HUES48 (cell line): ENCODE results near the gene UTS2.

Experiments used
- H3K27ac ChIP-seq: one replicate; pipeline ENCODE4 v1.7.0; 2013; ENCODE audit warnings: low read depth, low read length, inconsistent platforms
- H3K27me3 ChIP-seq: 2 replicates; pipeline ENCODE4 v1.6.1; 2013; ENCODE audit warnings: mild to moderate bottlenecking, low read length; ENCODE audit not compliant: control insufficient read depth, insufficient read depth
- H3K36me3 ChIP-seq: 2 replicates; pipeline ENCODE4 v1.6.1; 2013; ENCODE audit warnings: low read length; ENCODE audit not compliant: control insufficient read depth, insufficient read depth
- H3K4me1 ChIP-seq: 2 replicates; pipeline ENCODE4 v1.6.1; 2013; ENCODE audit warnings: mild to moderate bottlenecking, low read length; ENCODE audit not compliant: control insufficient read depth, insufficient read depth
- H3K4me3 ChIP-seq: 2 replicates; pipeline ENCODE4 v1.5.1; 2013; ENCODE audit warnings: mild to moderate bottlenecking, low read depth, low read length
- H3K9ac ChIP-seq: 2 replicates; pipeline ENCODE4 v1.6.1; 2013; ENCODE audit warnings: mild to moderate bottlenecking, low read depth, low read length, moderate library complexity
- H3K9me3 ChIP-seq: 2 replicates; pipeline ENCODE4 v1.6.1; 2013; ENCODE audit warnings: low read length; ENCODE audit not compliant: control insufficient read depth, insufficient read depth

Gene UTS2

GRCh38 chr1:7839526-7839925 lies 13.3 kb downstream of the UTS2 start:
- H3K4me3 ChIP-seq: no peak overlapping the region
- no peaks in the 10 kb centered on the region for H3K27me3 ChIP-seq
- H3K9me3 ChIP-seq: peaks cover 11% of the 10 kb centered on the region; the same call in 1 of the 2 replicates
- H3K36me3 ChIP-seq: peaks cover 13% of the 10 kb centered on the region; the same call in 1 of the 2 replicates
- no peaks in the 10 kb centered on the region for H3K4me1 ChIP-seq
- no peak overlapping the region for H3K9ac ChIP-seq
- H3K27ac ChIP-seq: no peak overlapping the region

DNA sequence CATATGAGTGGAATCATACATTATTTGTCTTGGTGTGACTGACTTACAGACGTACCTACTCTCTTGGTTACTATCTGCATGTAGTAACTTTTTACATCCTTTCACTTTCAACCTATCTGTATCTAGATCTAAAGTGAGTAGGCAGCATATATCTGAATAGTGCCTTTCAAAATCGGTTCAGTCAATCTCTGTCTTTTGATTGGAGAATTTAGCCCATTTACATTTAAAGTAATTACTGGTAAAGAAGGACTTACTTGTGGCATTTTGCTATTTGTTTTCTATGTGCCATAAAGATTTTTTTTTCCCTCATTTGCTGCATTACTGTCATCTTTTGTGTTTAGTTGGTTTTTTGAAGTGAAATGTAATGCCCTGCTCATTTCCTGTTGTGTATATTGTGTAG lies 14.2 kb downstream of the UTS2 start:
- Histone ChIP-seq H3K9ac (no peak overlapping the region), H3K36me3 (peaks cover 13% of the 10 kb centered on the region; the same call in 1 of the 2 replicates), H3K4me1 (no peaks in the 10 kb centered on the region), H3K27ac (no peak overlapping the region), H3K9me3 (peaks cover 11% of the 10 kb centered on the region; the same call in 1 of the 2 replicates), H3K27me3 (no peaks in the 10 kb centered on the region), H3K4me3 (no peak overlapping the region)

- Histone ChIP-seq H3K9me3 (no peaks in the 10 kb centered on the region), H3K4me3 (no peak overlapping the region), H3K4me1 (no peaks in the 10 kb centered on the region), H3K27me3 (no peaks in the 10 kb centered on the region), H3K27ac (no peak overlapping the region), H3K9ac (no peak overlapping the region), H3K36me3 (peaks cover 25% of the 10 kb centered on the region)
These were observed 19.8 kb downstream of the UTS2 start for GRCh38 chr1:7833035-7833434.

GRCh38 chr1:7831458-7831857 lies 21.4 kb downstream of the UTS2 start:
- no peaks in the 10 kb centered on the region for H3K27me3 ChIP-seq

DNA sequence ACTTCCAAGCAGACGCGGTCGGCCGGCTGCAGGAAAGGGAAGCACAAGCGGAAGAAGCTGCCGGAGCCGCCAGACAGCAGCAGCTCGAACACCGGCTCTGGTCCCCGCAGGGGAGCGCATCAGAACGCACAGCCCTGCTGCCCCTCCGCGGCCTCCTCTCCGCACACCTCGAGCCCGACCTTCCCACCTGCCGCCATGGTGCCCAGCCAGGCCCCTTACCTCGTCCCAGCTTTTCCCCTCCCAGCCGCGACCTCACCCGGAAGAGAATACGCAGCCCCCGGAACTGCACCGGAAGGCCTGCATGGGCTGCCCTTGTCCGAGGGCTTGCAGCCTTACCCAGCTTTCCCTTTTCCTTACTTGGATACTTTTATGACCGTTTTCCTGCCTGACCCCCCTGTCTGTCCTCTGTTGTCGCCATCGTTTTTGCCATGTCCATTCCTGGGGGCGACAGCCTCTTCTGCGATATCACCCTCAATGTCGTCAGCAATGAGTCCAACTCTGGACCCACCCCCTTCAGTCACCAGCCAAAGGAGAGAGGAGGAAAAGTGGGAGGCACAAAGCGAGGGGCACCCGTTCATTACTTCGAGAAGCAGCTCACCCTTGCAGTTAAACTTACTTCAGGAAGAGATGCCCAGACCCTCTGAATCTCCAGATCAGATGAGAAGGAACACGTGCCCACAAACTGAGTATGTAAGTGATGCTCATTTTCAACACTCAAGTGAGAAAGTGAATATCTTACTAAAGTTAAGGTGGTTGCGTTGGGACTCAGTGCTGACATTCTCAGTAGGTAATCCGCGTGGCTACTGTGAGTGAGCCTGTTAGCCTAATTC lies 25.5 kb downstream of the UTS2 start:
- Histone ChIP-seq H3K27me3 (no peaks in the 10 kb centered on the region), H3K4me3 (no peak overlapping the region), H3K36me3 (peaks cover 32% of the 10 kb centered on the region), H3K9ac (no peak overlapping the region), H3K9me3 (no peaks in the 10 kb centered on the region), H3K27ac (no peak overlapping the region), H3K4me1 (no peaks in the 10 kb centered on the region)

More at GRCh38 chr1:7831458-7831857, 21.4 kb downstream of the UTS2 start:
- H3K36me3 ChIP-seq: peaks cover 31% of the 10 kb centered on the region
- no peak overlapping the region for H3K4me3 ChIP-seq
- H3K9me3 ChIP-seq: no peaks in the 10 kb centered on the region
- no peak overlapping the region for H3K9ac ChIP-seq
- no peak overlapping the region for H3K27ac ChIP-seq
- no peaks in the 10 kb centered on the region for H3K4me1 ChIP-seq

- H3K9me3 ChIP-seq: no peaks in the 10 kb centered on the region
- no peaks in the 10 kb centered on the region for H3K27me3 ChIP-seq
- peaks cover 32% of the 10 kb centered on the region for H3K36me3 ChIP-seq
- H3K4me3 ChIP-seq: no peak overlapping the region
- no peak overlapping the region for H3K9ac ChIP-seq
- H3K27ac ChIP-seq: no peak overlapping the region
- no peaks in the 10 kb centered on the region for H3K4me1 ChIP-seq
These were observed 26.5 kb downstream of the UTS2 start for GRCh38 chr1:7826363-7826762.

DNA sequence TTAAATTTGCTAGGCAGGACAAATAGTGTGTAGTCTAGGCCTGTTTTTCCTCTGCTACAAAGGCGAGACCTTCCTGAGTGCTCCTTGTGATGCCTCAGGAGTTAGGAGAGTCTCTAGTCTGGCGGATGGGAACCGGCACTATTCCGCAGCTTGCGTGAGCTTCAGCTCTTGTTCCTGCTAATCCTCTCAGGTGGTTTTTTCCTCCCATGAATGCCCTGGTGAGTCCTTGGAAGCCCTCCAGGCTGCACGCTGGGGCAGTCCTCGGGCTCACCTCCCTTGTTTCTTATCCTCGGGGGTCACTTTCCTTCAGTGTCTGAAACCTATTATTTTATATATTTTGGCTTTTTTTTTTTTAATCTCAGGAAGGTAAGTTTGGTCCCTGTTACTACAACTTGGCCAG lies 28.2 kb downstream of the UTS2 start:
- Histone ChIP-seq H3K27ac (no peak overlapping the region), H3K27me3 (no peaks in the 10 kb centered on the region), H3K36me3 (peaks cover 36% of the 10 kb centered on the region), H3K4me1 (no peaks in the 10 kb centered on the region), H3K9ac (no peak overlapping the region), H3K9me3 (no peaks in the 10 kb centered on the region), H3K4me3 (no peak overlapping the region)

GRCh38 chr1:7821282-7821681 lies 31.6 kb downstream of the UTS2 start:
- H3K4me3 ChIP-seq: no peak overlapping the region
- H3K27me3 ChIP-seq: no peaks in the 10 kb centered on the region
- H3K27ac ChIP-seq: no peak overlapping the region
- H3K9me3 ChIP-seq: no peaks in the 10 kb centered on the region
- no peak overlapping the region for H3K9ac ChIP-seq
- H3K36me3 ChIP-seq: peaks cover 13% of the 10 kb centered on the region
- no peaks in the 10 kb centered on the region for H3K4me1 ChIP-seq

DNA sequence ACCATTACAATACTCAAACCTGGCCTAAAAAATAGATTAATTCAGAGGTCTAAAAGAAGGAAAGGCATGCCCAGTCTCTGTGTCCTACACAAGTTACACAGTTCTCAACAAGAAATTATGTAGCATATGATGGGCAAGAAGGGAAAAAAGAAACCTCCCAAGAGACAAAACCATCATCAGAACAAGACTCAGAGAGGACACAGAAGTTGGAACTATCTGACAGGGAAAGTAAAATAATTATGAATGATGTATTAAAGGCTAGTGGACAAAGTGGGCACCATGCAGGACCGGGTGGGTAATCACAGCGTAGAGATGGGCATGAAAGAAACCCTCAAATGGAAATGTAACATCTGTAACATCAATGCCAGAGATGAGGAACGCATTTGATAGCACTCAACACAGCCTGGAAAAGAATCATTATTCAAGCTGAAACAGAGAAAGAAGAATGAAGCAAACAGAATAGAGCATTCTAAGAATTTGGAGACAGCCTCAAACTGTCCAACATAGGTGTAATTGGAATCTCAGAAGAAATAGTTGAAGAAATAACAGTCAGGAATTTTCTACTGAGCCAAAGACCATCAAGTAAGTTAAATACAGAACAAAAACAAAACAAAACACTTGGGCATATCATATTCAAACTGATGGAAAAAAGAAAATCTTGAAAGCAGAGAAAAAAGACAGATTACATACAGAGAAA lies 39.0 kb downstream of the UTS2 start:
- H3K4me1 ChIP-seq: no peaks in the 10 kb centered on the region
- no peak overlapping the region for H3K9ac ChIP-seq
- no peaks in the 10 kb centered on the region for H3K27me3 ChIP-seq
- peaks cover 20% of the 10 kb centered on the region for H3K9me3 ChIP-seq
- H3K27ac ChIP-seq: no peak overlapping the region
- H3K36me3 ChIP-seq: peaks cover 18% of the 10 kb centered on the region
- no peak overlapping the region for H3K4me3 ChIP-seq

- Histone ChIP-seq H3K4me1 (no peaks in the 10 kb centered on the region), H3K9ac (no peak overlapping the region)
These were observed 41.4 kb downstream of the UTS2 start for GRCh38 chr1:7811476-7811875.

GRCh38 chr1:7810395-7810794 lies 42.5 kb downstream of the UTS2 start:
- Histone ChIP-seq H3K4me1 (no peaks in the 10 kb centered on the region), H3K27ac (no peak overlapping the region), H3K36me3 (peaks cover 20% of the 10 kb centered on the region), H3K9ac (no peak overlapping the region), H3K9me3 (peaks cover 20% of the 10 kb centered on the region), H3K4me3 (no peak overlapping the region), H3K27me3 (no peaks in the 10 kb centered on the region)

More at GRCh38 chr1:7811476-7811875, 41.4 kb downstream of the UTS2 start:
- H3K9me3 ChIP-seq: peaks cover 20% of the 10 kb centered on the region
- no peaks in the 10 kb centered on the region for H3K27me3 ChIP-seq
- H3K36me3 ChIP-seq: peaks cover 18% of the 10 kb centered on the region
- no peak overlapping the region for H3K27ac ChIP-seq
- no peak overlapping the region for H3K4me3 ChIP-seq
